Stomach (tissue), 9 donors: ENCODE data around the gene MYBPH. TPM values are rescaled to one million over a fixed set of nuclear protein-coding genes. Genes with fewer than 3 reads are reported as not detected.

ENCODE experiments used
- DNase-seq, 2 donors: peaks; one replicate each; pipeline versions ENCODE4 v3.0.0 to v3.0.0-alpha.2; 2013 to 2019
- H3K27ac ChIP-seq, 5 donors: fragments of 200-600 bp in 4 of 5; sonication (generic) in 4 of 5; one replicate each; pipeline ENCODE4 v1.5.1; 2013 to 2019; ENCODE audit warnings: mild to moderate bottlenecking in 1 of 5, moderate library complexity in 1 of 5
- H3K27me3 ChIP-seq, 3 donors: fragments of 200-600 bp; sonication (generic); one replicate each; pipeline ENCODE4 v1.5.1; 2017 to 2019; ENCODE audit warnings: mixed run types in 1 of 3
- H3K36me3 ChIP-seq, 4 donors: fragments of 200-600 bp; sonication (generic); 1 replicate in 3 of 4; 2 replicates in 1 of 4; pipeline ENCODE4 v1.5.1; 2016 to 2019
- H3K4me1 ChIP-seq, 4 donors: fragments of 200-600 bp; sonication (generic); one replicate each; pipeline ENCODE4 v1.5.1; 2016 to 2019
- H3K4me3 ChIP-seq, 4 donors: fragments of 200-600 bp; sonication (generic) in 3 of 4; one replicate each; pipeline ENCODE4 v1.5.1; 2016 to 2019; ENCODE audit warnings: mild to moderate bottlenecking in 1 of 4
- H3K9me3 ChIP-seq, 4 donors: fragments of 200-600 bp; sonication (generic); one replicate each; pipeline ENCODE4 v1.5.1; 2016 to 2019
- CTCF ChIP-seq, 7 experiments: fragments of 450-650 bp in 4 of 7; fragments of 200-600 bp in 3 of 7; sonication (generic) in 3 of 7; IDR thresholded peaks; one replicate each; pipeline ENCODE4 v1.5.1; 2016 to 2019; ENCODE audit warnings: antibody characterized with exemption in 7 of 7, control low read depth in 2 of 7, mild to moderate bottlenecking in 1 of 7
- EP300 ChIP-seq: sonication (generic); formaldehyde crosslinking; IDR thresholded peaks from one replicate; pipeline ENCODE4 v1.6.1; 2017; ENCODE audit warnings: antibody characterized with exemption
- POLR2A ChIP-seq, 4 donors: fragments of 450-650 bp; IDR thresholded peaks; one replicate each; pipeline ENCODE4 v1.6.1; 2016; ENCODE audit warnings: antibody characterized with exemption in 4 of 4, control low read depth in 2 of 4, mild to moderate bottlenecking in 1 of 4, moderate library complexity in 1 of 4
- POLR2AphosphoS5 ChIP-seq, 3 donors: sonication (generic); formaldehyde crosslinking; IDR thresholded peaks; one replicate each; pipeline ENCODE4 v1.6.1; 2016; ENCODE audit warnings: antibody characterized with exemption in 3 of 3
- WGBS, 5 donors: extraction: QIAGEN DNeasy Blood & Tissue Kit in 3 of 5; methylation state at CpG; one replicate each; pipeline versions ENCODE4 v1.1.5 to v1.1.7; 2013 to 2018; 5-methylcytosine and 5-hydroxymethylcytosine counted together
- intact Hi-C: fragments of 100-400 bp; cut with DNase I; formaldehyde crosslinking; loops from one replicate; pipeline ENCODE4 v1.15.1; 2023; ENCODE audit warnings: low total_unique reads
- polyA plus RNA-seq, 3 donors: library from polyadenylated mRNA; stranded (reverse); fragments of 200-250 nt; gene quantifications; one replicate each; pipeline ENCODE4 v1.2.3, GENCODE V29; 2013
- total RNA-seq, 5 donors: library from RNA; depleted of rRNA; stranded (reverse); fragments of >200 nt; gene quantifications; one replicate each; pipeline versions ENCODE4 v1.1.0 to v1.2.3, GENCODE V29; 2014 to 2016
- donor health status: healthy with polysubstance abuse.
- donor health status: Bipolar disorder and iron deficiency.
- donor health status: healthy.

The MYBPH gene
- total and polyA plus RNA-seq, 8 donors: 0.05 to 0.19 TPM; not detected in 6

GRCh38 chr1:203178083-203178482, 2.5 kb upstream of the MYBPH start:
- no peak for DNase-seq
- 47 to 65% (median 52%) methylated on average over 5 of the region's 5 CpGs for WGBS, 5 donors
- Histone ChIP-seq H3K36me3 (no peaks in the 10 kb centered on the region), H3K27me3 (peaks cover 0 to 24% (median 0%) of the 10 kb centered on the region in 3 donors), H3K4me1 (peaks cover 0 to 18% (median 2%) of the 10 kb centered on the region in 4 donors), H3K4me3 (no peak overlapping the region), H3K27ac (no peak overlapping the region), H3K9me3 (no peaks in the 10 kb centered on the region)
- intact Hi-C loops: no loop called here
- TF ChIP-seq POLR2AphosphoS5 (IDR thresholded peaks at IDR 0.05) (no peak), CTCF (IDR thresholded peaks at IDR 0.05) (no peak), EP300 (no peak), POLR2A (IDR thresholded peaks at IDR 0.05) (no peak)

- no peak for DNase-seq
- no peaks in the 10 kb centered on the region for H3K9me3 ChIP-seq
Observed at GRCh38 chr1:203177470-203178039, 1.9 kb upstream of the MYBPH start.

GRCh38 chr1:203177036-203177405, 1.4 kb upstream of the MYBPH start:
- Histone ChIP-seq H3K4me1 (peaks cover 0 to 18% (median 2%) of the 10 kb centered on the region in 4 donors), H3K4me3 (no peak overlapping the region), H3K9me3 (no peaks in the 10 kb centered on the region), H3K36me3 (no peaks in the 10 kb centered on the region), H3K27ac (no peak overlapping the region), H3K27me3 (peaks cover 0 to 24% (median 0%) of the 10 kb centered on the region in 3 donors)
- TF ChIP-seq POLR2A (IDR thresholded peaks at IDR 0.05) (no peak), CTCF (IDR thresholded peaks at IDR 0.05) (no peak), EP300 (no peak), POLR2AphosphoS5 (IDR thresholded peaks at IDR 0.05) (no peak)
- intact Hi-C loops: no loop called here
- no peak for DNase-seq
- WGBS, 5 donors: 81 to 93% (median 82%) methylated on average over 6 of the region's 6 CpGs

More at GRCh38 chr1:203177470-203178039, 1.9 kb upstream of the MYBPH start:
- Histone ChIP-seq H3K4me1 (peaks cover 0 to 18% (median 2%) of the 10 kb centered on the region in 4 donors), H3K4me3 (no peak overlapping the region), H3K27me3 (peaks cover 0 to 24% (median 0%) of the 10 kb centered on the region in 3 donors), H3K36me3 (no peaks in the 10 kb centered on the region), H3K27ac (no peak overlapping the region)
- no peak for TF ChIP-seq CTCF (IDR thresholded peaks at IDR 0.05)
- no peak for TF ChIP-seq POLR2A (IDR thresholded peaks at IDR 0.05)
- TF ChIP-seq POLR2AphosphoS5 (IDR thresholded peaks at IDR 0.05): no peak
- no peak for TF ChIP-seq EP300
- intact Hi-C loops: no loop called here
- 46 to 54% (median 49%) methylated on average over 9 of the region's 9 CpGs for WGBS, 5 donors

GRCh38 chr1:203176273-203177035, 828 bp upstream of the MYBPH start:
- Histone ChIP-seq H3K4me3 (no peak overlapping the region), H3K36me3 (no peaks in the 10 kb centered on the region), H3K27ac (no peak overlapping the region), H3K9me3 (no peaks in the 10 kb centered on the region), H3K4me1 (peaks cover 0 to 18% (median 2%) of the 10 kb centered on the region in 4 donors), H3K27me3 (peaks cover 0 to 24% (median 0%) of the 10 kb centered on the region in 3 donors)
- WGBS, 5 donors: 84 to 92% (median 90%) methylated on average over 7 to 9 of the region's 9 CpGs
- intact Hi-C loops: no loop called here
- DNase-seq: no peak
- no peak for TF ChIP-seq CTCF (IDR thresholded peaks at IDR 0.05)
- TF ChIP-seq POLR2AphosphoS5 (IDR thresholded peaks at IDR 0.05): no peak
- TF ChIP-seq EP300: no peak
